ENCODE data around the gene UROC1.

- no peak for TF ChIP-seq SUZ12 (IDR thresholded peaks at IDR 0.05)
- TF ChIP-seq BHLHE40 (IDR thresholded peaks at IDR 0.05; ENCODE audit: borderline replicate concordance): no peak
- no peak for TF ChIP-seq FOXM1 (IDR thresholded peaks at IDR 0.05; ENCODE audit: borderline replicate concordance)
- TF ChIP-seq HDGF (IDR thresholded peaks at IDR 0.05; ENCODE audit: borderline replicate concordance): no peak
- no peak for TF ChIP-seq PKNOX1 (IDR thresholded peaks at IDR 0.05)
- TF ChIP-seq SP1 (IDR thresholded peaks at IDR 0.05): no peak
- TF ChIP-seq FOXK2 (IDR thresholded peaks at IDR 0.05): no peak
- TF ChIP-seq CTBP1 (IDR thresholded peaks at IDR 0.05; ENCODE audit: borderline replicate concordance): no peak
- no peak for TF ChIP-seq TARDBP (IDR thresholded peaks at IDR 0.05)
Observed at GRCh38 chr3:126452213-126452612, 65.4 kb downstream of the UROC1 start.
